Lower leg skin (tissue), 4 donors: ENCODE data around the gene SOAT2. TPM values are rescaled to one million over a fixed set of nuclear protein-coding genes. Genes with fewer than 3 reads are reported as not detected.

Experiments
- DNase-seq, 2 donors: peaks; one replicate each; pipeline ENCODE4 v3.0.0-alpha.2; 2019; ENCODE audit warnings: low spot score in 2 of 2
- H3K4me3 ChIP-seq: fragments of 200-600 bp; sonication (generic); 2 replicates; pipeline ENCODE4 v1.5.1; 2017; ENCODE audit warnings: mild to moderate bottlenecking, low read depth; ENCODE audit not compliant: poor library complexity, severe bottlenecking
- POLR2A ChIP-seq, 2 donors: fragments of 450-650 bp; IDR thresholded peaks; one replicate each; pipeline ENCODE4 v1.6.1; 2016 to 2017; ENCODE audit warnings: antibody characterized with exemption in 2 of 2, mild to moderate bottlenecking in 1 of 2, moderate library complexity in 1 of 2
- WGBS, 2 donors: methylation state at CpG; one replicate each; pipeline ENCODE4 v1.1.5; 2018; 5-methylcytosine and 5-hydroxymethylcytosine counted together
- intact Hi-C: fragments of 100-400 bp; cut with DNase I; formaldehyde crosslinking; loops from one replicate; pipeline ENCODE4 v1.15.0; 2023; ENCODE audit warnings: low total_unique reads
- total RNA-seq, 4 donors: library from RNA; depleted of rRNA; stranded (reverse); fragments of >200 nt; gene quantifications; one replicate each; pipeline ENCODE4 v1.1.0, GENCODE V29; 2016
- TF ChIP-seq, protein P1 (sequence below), 3 donors: fragments of 450-650 bp; IDR thresholded peaks; one replicate each; pipeline ENCODE4 v1.5.1; 2016; ENCODE audit warnings: antibody characterized with exemption in 3 of 3, mild to moderate bottlenecking in 3 of 3, moderate library complexity in 2 of 3

SOAT2 gene
- total RNA-seq, 4 donors from 2014 or later, result 0.26 to 0.63 TPM; not detected in 2

DNA sequence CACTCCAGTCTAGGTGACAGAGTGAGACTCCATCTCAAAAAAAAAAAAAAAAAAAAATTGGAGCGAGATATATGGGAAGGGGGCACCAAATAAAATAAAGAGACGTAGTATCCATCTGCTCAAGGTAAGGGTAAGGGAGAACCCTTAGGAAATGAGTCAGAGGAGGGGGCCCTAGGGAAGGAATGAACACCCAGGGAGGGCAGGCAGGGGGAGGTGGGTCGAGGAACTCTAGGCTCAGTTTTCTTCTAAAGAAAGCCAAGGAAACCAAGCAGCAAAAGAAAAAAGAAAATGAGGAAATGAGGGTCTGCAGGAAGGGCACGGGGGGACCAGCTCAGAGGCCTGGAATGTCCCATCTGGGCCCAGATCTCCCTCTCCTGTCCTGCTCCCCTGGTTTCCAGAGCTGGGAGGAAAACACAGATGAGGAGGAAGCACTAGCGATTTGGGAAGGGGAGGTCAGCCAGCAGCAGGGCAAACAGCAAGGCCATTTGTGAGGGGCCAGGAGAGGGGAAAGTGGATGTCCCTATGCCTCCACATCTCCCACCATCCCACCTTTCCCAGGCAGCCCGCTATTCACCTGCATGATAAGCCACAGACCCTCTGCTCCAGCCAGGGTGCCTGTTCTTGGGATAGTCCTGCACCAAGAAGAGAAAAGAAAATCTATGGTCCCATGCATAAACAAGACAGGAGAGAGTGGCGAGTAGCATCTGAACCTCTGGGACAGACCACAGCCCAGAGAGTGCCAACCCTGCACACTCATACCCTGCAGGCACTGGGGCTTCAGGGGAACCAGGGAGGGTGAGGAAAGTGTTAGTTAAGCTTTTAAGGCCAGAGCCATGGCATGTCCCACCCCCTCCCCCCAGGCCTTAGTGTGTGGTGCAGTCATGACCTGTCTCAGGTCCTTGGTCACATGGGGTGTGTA lies 36.0 kb upstream of the SOAT2 start:
- intact Hi-C loops, result loop anchor here (10.0 kb wide), 1 partner anchor 127 kb away; no protein-coding TSS in a partner anchor
- H3K4me3 ChIP-seq, result no peak overlapping the region
- TF ChIP-seq, protein P1, sequence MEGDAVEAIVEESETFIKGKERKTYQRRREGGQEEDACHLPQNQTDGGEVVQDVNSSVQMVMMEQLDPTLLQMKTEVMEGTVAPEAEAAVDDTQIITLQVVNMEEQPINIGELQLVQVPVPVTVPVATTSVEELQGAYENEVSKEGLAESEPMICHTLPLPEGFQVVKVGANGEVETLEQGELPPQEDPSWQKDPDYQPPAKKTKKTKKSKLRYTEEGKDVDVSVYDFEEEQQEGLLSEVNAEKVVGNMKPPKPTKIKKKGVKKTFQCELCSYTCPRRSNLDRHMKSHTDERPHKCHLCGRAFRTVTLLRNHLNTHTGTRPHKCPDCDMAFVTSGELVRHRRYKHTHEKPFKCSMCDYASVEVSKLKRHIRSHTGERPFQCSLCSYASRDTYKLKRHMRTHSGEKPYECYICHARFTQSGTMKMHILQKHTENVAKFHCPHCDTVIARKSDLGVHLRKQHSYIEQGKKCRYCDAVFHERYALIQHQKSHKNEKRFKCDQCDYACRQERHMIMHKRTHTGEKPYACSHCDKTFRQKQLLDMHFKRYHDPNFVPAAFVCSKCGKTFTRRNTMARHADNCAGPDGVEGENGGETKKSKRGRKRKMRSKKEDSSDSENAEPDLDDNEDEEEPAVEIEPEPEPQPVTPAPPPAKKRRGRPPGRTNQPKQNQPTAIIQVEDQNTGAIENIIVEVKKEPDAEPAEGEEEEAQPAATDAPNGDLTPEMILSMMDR (IDR thresholded peaks at IDR 0.05), result no peak
- no peak for TF ChIP-seq POLR2A (IDR thresholded peaks at IDR 0.05)
- 81 to 84% methylated on average over 7 of the region's 7 CpGs for WGBS, 2 donors
- peak in 1 of 2 donors; percentile 76 for DNase-seq

DNA sequence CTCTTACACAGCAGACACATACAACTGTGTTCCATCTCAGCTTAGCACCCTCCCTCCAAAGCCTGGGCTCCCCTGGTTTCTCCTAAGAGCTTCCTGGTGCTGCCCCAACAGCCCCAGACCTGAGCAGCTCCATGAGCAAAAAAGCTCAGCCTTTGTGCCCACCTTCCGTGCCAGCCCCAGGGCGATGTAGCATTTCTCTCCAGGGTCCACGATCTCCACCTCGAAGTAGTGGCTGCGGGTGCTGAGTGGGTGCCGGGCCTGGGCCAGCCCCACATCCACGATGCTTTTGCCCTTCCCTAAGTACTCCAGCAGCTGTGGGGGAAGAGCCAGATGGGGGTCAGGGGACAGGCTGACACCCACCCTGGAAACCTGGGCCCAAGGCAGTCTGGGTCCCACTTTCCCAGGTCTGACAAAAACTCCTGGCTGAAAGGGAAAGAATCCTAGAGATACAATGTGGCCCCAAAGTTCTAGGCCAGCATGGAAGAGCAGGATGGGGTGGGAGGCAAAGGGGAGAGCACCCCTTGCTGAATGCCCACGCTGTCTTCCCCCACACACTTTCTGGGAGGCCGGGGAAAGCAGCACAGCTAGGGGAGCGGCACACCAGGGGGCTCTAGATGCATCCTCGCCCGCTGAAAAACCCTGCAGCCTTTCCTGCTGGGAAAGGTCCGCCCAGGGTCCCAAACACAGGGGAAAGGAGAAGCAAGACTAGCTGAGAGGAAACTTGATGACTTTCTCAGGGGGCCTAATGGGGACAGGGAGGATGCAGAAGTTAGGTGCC lies 35.1 kb upstream of the SOAT2 start:
- 82 to 90% methylated on average over 13 of the region's 13 CpGs for WGBS, 2 donors
- H3K4me3 ChIP-seq, result no peak overlapping the region
- peak in 1 of 2 donors; percentile 83 for DNase-seq
- intact Hi-C loops, result loop anchor here (1.0 to 10.0 kb wide), 2 partner anchors 29 to 127 kb away; no protein-coding TSS in a partner anchor
- no peak for TF ChIP-seq POLR2A (IDR thresholded peaks at IDR 0.05)
- TF ChIP-seq, protein P1 (IDR thresholded peaks at IDR 0.05), result no peak

DNA sequence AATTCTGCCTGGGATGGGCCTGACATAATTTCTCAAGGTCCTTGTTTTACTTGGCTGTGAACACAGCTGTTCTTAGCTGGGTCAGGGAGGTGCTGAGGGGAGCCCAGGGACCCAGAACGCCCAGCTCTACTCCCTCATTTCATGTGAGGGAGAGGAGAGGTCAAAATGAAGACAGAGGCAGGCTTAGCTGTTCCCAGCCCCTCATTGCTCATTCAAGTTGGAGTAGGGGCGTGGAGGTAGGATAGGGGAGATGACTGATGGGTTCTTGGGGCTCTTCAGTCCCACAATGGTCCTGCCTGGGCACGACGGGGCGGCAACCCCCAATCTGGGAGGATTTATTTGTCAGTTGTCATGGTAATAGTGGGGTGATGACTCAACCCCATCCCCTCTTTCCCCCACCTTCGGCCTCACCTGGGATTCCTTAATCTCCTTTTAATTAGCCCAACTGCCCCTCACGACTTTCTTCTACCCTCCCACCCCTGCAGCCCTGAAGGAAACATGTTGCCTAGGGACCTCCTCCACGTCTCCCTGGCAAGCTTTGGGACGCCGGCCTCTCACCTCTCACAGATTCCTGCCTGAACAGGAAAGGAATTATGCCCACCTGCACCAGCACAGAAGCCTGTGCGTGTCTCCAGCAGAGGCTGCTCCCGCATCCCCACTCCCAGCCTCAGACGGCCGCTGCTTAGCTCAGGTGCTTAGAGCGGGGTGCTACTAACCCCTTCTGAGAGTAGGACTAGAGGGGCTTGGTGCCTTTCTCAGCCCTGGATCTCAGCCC lies 34.3 kb upstream of the SOAT2 start:
- peak in 1 of 2 donors; percentile 83 for DNase-seq
- no peak overlapping the region for H3K4me3 ChIP-seq
- TF ChIP-seq, protein P1 (IDR thresholded peaks at IDR 0.05), result no peak
- TF ChIP-seq POLR2A (IDR thresholded peaks at IDR 0.05), result no peak
- WGBS, 2 donors, result 57 to 73% methylated on average over 15 of the region's 15 CpGs
- intact Hi-C loops, result loop anchor here (1.0 to 10.0 kb wide), 2 partner anchors 30 to 126 kb away; no protein-coding TSS in a partner anchor

DNA sequence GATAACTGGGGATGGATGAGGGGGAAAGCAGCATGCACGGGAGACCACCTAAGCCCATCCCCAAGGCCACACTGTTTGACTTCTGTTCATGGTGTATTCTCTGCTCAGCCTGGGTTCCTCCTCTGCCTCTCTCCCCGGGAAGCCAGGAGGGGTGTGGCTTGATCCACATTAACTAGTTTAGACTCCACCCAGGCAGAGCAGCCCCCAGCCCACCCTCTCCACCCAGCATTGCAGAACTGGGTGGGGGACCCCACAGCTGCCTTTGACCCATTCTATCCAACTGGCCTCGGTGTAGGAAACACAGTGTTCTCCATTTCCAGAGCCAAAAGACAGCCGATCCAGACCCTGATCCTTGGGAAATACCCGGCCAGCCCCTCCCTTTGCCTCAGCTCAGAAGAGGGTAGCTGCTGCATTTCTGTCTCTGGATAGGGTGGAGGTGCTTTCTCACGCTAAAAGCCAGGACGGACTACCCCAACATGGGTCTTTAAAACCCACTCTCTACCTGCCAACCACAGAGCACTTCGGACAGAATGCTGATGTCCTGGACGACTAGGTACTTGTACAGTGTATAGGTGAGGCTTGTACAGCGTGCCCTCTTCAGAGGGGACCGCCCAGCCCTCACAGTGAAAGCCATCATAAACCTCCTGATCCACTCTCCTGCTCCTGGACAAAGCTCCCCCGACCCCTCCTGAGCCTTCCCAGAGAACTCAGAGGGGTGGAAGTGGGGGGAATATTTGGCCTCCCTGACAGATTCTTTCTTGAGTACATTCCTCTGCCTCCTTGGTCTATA lies 33.5 kb upstream of the SOAT2 start:
- DNase-seq, result peak; percentile 77 to 88
- TF ChIP-seq, protein P1 (IDR thresholded peaks at IDR 0.05), result no peak
- no peak for TF ChIP-seq POLR2A (IDR thresholded peaks at IDR 0.05)
- intact Hi-C loops, result loop anchor here (10.0 kb wide), 1 partner anchor 125 kb away; no protein-coding TSS in a partner anchor
- no peak overlapping the region for H3K4me3 ChIP-seq
- 51% methylated on average over 12 of the region's 12 CpGs for WGBS, 2 donors
